Mammary epithelial cell (primary cell): ENCODE data around the gene FAM13A.

Source experiments
- CTCF ChIP-seq, 2 donors: IDR thresholded peaks in 1 of 2; conservative IDR thresholded peaks in 1 of 2; 2 replicates each; pipeline ENCODE4 v1.5.1; 2011 to 2012; ENCODE audit warnings: inconsistent platforms in 2 of 2, low read length in 2 of 2, mild to moderate bottlenecking in 2 of 2, control low read depth in 1 of 2, low read depth in 1 of 2; ENCODE audit not compliant: insufficient read depth in 1 of 2; ENCODE audit errors: extremely low read depth in 1 of 2
- EZH2 ChIP-seq: IDR thresholded peaks from 2 replicates; pipeline ENCODE4 v1.6.1; 2012; ENCODE audit warnings: low read length, inconsistent platforms, borderline replicate concordance

GRCh38 chr4:88722828-88723227, 334.2 kb downstream of the FAM13A start:
- TF ChIP-seq EZH2 (no peak), CTCF (conservative IDR thresholded peaks at IDR 0.05 in 1 of 2, IDR thresholded peaks at IDR 0.05 in 1 of 2; ENCODE audit: extremely low read depth in 1 of 2, insufficient read depth in 1 of 2, low read depth in 1 of 2, low read length in 2 of 2) (no peak)
